Measurements from ENCODE around the gene NPAS2.

NPAS2 gene

DNA sequence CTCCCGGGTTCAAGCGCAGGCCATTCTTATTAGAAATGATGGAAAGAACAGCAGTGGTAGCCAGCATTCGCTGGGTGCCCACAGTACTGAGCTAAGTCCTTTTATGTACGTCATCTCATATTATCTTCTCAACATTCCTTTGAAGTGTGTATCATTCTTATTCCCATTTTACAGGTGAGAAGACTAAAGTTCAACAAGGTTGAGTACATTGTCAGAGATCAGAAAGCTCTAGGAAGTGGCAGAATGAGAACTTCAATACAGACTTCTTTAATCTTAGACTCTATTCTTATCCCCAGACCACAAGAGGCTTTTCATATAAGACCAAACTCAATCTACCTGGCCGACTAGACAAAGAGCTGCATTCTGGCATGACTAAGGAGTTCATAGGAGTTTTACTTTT, 86.7 kb downstream of the NPAS2 start:
- no peak for DNase-seq (ENCODE audit: low read depth in 2 of 2)

- no peak for DNase-seq (ENCODE audit: low read depth in 2 of 2)
Measured at GRCh38 chr2:100907832-100908231, 87.9 kb downstream of the NPAS2 start.

DNA sequence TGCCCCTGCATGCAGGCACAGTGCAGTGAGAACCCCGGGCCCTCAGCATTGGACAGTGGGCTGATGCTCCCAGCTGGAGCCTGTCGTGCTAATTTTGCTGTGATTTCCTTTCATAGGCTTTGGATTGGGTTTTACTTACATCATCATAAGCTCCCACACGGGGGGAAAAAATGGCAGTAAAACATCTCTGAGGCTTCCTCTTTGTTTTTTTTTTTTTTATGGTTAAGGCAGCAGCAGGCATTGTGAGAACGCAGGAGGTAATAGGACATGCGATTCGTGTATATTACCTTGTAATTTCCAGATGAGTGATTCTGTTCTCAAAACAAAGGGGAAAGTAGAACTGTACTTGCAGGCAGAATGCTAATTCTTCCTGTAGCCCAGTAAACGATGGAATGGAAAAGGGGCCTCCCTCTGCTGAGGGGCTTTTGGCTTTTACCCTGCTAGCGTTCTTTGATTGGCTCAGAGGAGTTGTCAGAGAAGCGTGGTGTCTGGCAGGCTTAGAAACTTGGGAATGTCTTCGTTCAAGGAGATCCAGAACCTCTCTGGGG, 89.7 kb downstream of the NPAS2 start:
- no peak for DNase-seq (ENCODE audit: low read depth in 2 of 2)

DNA sequence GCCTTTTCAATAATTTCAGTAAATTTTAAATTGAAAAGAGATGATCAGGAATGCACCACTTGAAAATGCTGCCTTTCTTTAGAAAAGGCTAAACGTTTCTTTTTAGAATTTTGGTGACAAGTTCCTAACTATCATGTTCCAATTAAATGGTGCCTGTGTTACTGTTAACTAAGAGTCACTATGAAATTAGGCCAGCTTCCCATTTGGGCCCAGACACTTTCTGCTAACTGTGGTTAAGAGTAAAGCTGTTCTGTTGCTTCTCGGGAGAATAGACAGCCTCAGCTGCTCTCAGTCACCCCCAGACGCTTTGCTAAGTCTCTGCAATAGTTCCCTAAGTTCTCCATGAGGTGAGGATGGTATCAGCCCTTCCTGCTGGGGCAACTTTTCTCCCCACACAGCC, 90.2 kb downstream of the NPAS2 start:
- no peak for DNase-seq (ENCODE audit: low read depth in 2 of 2)

- peak in 1 of 2 donors; percentile 6 for DNase-seq (ENCODE audit: low read depth in 2 of 2)
Measured at GRCh38 chr2:100919316-100919715, 99.4 kb downstream of the NPAS2 start.

DNA sequence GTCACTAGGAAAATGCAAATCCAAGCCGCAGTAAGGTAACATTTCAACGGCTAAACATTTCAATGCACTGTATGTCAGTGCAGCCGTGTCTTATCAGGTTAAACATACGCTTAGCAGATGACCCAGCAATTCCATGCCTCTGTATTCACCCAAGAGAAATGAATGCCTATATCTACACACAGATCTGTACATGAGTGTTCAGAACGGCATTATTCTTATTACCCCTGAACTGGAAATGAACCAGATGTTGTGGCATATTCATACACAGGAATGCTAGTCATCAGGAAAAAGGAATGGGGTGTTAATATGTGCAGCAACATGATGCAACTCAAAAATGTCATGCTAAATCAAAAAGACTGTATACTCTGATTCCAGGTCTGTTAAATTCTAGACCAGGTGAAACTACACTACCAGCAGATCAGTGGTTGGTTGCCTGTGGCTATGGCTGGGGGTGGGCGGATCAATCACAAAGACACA, 101.8 kb downstream of the NPAS2 start:
- DNase-seq (ENCODE audit: low read depth in 2 of 2), result no peak

GRCh38 chr2:100923461-100924060, 103.6 kb downstream of the NPAS2 start:
- DNase-seq (ENCODE audit: low read depth in 2 of 2), result no peak

GRCh38 chr2:100924122-100924519, 104.2 kb downstream of the NPAS2 start:
- no peak for DNase-seq (ENCODE audit: low read depth in 2 of 2)

GRCh38 chr2:100924520-100925451, 104.8 kb downstream of the NPAS2 start:
- DNase-seq (ENCODE audit: low read depth in 2 of 2), result peak; percentile 10 to 17

DNA sequence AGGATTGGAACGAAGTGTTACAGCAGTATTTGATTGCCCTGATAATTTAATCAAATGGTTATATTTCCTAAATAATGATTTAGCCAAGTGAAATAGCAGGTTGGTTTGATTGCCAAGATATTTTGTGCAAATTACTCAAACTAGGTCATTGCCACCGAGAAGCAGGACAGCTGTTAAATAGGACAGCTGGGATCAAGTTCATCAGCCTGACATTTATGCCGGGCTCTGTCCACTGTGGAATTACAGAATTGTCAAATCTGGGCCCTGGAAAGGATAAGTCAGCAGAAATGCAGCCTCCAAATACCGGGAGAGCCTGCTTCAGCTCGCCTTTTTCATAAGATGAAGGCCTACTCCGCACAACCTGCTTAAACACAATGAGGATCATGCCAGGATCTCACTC, 108.3 kb downstream of the NPAS2 start:
- no peak for DNase-seq (ENCODE audit: low read depth in 2 of 2)

DNA sequence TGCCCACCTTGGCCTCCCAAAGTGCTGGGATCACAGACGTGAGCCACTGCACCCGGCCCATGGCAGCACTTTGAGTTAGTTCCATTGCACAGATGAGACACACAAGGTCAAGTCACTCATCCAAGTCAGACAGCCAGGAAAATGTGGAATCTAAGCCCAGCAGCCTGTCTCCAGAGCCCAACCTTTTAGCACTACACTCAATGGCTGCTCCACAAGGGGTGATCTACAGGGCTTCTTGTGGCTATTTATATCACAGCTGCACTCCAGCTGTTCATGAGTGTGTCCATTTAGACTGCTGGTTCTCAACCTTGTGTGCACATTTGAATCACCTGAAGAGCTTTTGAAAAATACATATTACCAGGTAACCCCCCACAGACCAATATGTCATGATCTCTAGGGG, 109.2 kb downstream of the NPAS2 start:
- no peak for DNase-seq (ENCODE audit: low read depth in 2 of 2)

- no peak for DNase-seq (ENCODE audit: low read depth in 2 of 2)
Measured at GRCh38 chr2:100934504-100935371, 114.8 kb downstream of the NPAS2 start.

DNA sequence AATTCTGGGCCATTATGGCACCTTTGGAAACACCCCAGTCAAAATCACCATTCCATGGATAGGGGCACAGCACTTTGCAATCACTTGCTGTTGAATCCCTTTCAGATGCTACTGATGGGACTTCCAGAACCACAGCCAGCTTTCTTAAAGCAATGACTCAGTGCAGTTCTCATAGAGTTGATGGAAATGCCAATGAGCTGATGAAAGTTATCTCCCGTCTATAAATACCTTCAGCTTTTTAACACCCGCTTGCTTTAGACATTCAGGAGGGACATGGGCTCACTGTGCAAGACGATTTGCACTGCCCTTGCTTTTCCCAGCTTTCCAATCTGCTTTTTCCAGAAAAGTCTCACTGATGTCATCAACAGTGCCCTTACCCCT, 115.4 kb downstream of the NPAS2 start:
- no peak for DNase-seq (ENCODE audit: low read depth in 2 of 2)

GRCh38 chr2:100936070-100936741, 116.3 kb downstream of the NPAS2 start:
- DNase-seq (ENCODE audit: low read depth in 2 of 2), result no peak

DNA sequence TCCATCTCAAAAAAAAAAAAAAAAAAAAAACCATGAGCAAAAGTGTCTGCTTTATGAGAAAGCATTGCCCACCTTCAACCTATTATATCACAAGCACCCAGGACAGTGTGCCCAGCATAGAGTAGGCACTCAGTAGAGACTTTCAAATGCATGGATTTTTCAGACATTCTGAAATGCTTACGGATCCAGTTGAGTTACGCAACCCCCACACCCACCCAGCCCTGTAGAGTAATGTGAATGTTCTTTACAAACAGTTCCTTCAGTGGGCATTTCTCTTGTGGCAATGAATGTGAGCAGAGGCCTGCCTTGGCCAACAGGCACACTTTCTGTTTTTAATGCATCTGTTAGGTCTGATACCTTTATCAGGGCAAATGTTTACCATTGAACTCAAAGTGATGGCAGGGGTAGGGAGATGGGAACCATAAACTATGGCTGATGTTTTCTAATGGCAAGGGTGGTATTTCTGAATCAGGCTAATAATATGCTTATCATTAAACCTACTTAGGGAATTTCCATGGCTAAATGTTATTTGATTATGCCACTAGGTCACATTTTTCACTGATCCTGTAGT, 117.1 kb downstream of the NPAS2 start:
- DNase-seq (ENCODE audit: low read depth in 2 of 2), result no peak

GRCh38 chr2:100938031-100939026, 118.4 kb downstream of the NPAS2 start:
- no peak for DNase-seq (ENCODE audit: low read depth in 2 of 2)

GRCh38 chr2:100939445-100939844, 119.5 kb downstream of the NPAS2 start:
- DNase-seq (ENCODE audit: low read depth in 2 of 2), result no peak

DNA sequence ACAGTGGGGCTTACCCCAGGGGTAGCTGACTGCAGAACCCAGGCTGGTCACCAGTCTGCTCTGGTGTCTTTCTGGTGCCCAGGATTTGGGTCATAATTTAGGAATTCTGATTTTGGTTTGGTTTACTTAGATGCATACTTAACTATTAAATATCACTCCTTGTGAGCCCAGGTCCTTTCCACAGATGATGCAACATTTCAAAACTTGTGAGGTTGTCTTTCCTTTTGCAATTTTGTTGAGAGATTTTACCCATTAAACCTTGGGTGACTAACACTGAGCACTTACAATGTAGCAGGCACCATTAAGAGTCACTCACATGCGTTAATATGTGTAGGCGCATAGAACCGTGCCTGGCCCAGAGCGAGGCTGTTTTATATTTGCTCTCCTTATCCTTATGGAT, 120.3 kb downstream of the NPAS2 start:
- DNase-seq (ENCODE audit: low read depth in 2 of 2), result no peak

GRCh38 chr2:100940766-100941645, 121.1 kb downstream of the NPAS2 start:
- DNase-seq (ENCODE audit: low read depth in 2 of 2), result no peak

Data from stimulated activated CD4-positive, alpha-beta T cell treated with anti-CD3 and anti-CD28 coated beads, Interleukin-15, amount 100 ng/mL, for 48 hours (primary cell).